ENCODE measurements around the gene KAZN. TPM values are rescaled to one million over a fixed set of nuclear protein-coding genes. Genes with fewer than 3 reads are reported as not detected.

KAZN gene
- total RNA-seq, 1 donor from 2014 or later: 3.7 TPM

GRCh38 chr1:14975119-14975518, 376.6 kb downstream of the KAZN start:
- no peak for DNase-seq
- peak; percentile 55 for ATAC-seq (ENCODE audit: poor library complexity)
- intact Hi-C loops (cut with DNase I): no loop called here

GRCh38 chr1:14976256-14976655, 377.8 kb downstream of the KAZN start:
- intact Hi-C loops (cut with DNase I): no loop called here
- DNase-seq (no peak), ATAC-seq (ENCODE audit: poor library complexity) (no peak)

GRCh38 chr1:14977338-14977931, 378.9 kb downstream of the KAZN start:
- intact Hi-C loops (cut with DNase I): no loop called here
- DNase-seq (no peak), ATAC-seq (ENCODE audit: poor library complexity) (no peak)

- DNase-seq (no peak), ATAC-seq (ENCODE audit: poor library complexity) (no peak)
- intact Hi-C loops (cut with DNase I): no loop called here
Observed at GRCh38 chr1:14980621-14981218, 382.2 kb downstream of the KAZN start.

- ATAC-seq (ENCODE audit: poor library complexity): no peak
- no peak for DNase-seq
- intact Hi-C loops (cut with DNase I): no loop called here
Observed at GRCh38 chr1:14982029-14982428, 383.5 kb downstream of the KAZN start.

- ATAC-seq (ENCODE audit: poor library complexity): no peak
- DNase-seq: no peak
- intact Hi-C loops (cut with DNase I): no loop called here
Observed at GRCh38 chr1:14983277-14983676, 384.8 kb downstream of the KAZN start.

GRCh38 chr1:14986168-14986567, 387.7 kb downstream of the KAZN start:
- intact Hi-C loops (cut with DNase I): no loop called here
- ATAC-seq (ENCODE audit: poor library complexity) (no peak), DNase-seq (no peak)

- peak; percentile 82 for ATAC-seq (ENCODE audit: poor library complexity)
- peak; percentile 79 for DNase-seq
- intact Hi-C loops (cut with DNase I): no loop called here
Observed at GRCh38 chr1:14987829-14988603, 389.5 kb downstream of the KAZN start.

- intact Hi-C loops (cut with DNase I): no loop called here
- ATAC-seq (ENCODE audit: poor library complexity): no peak
- DNase-seq: no peak
Observed at GRCh38 chr1:14988636-14989035, 390.2 kb downstream of the KAZN start.

GRCh38 chr1:14989931-14990728, 391.6 kb downstream of the KAZN start:
- DNase-seq: no peak
- intact Hi-C loops (cut with DNase I): no loop called here

GRCh38 chr1:14993414-14993813, 394.9 kb downstream of the KAZN start:
- no peak for DNase-seq
- no peak for ATAC-seq (ENCODE audit: poor library complexity)
- intact Hi-C loops (cut with DNase I): no loop called here

More at GRCh38 chr1:14989931-14990728, 391.6 kb downstream of the KAZN start:
- no peak for ATAC-seq (ENCODE audit: poor library complexity)

GRCh38 chr1:14994148-14994547, 395.7 kb downstream of the KAZN start:
- DNase-seq: no peak
- intact Hi-C loops (cut with DNase I): no loop called here

GRCh38 chr1:14994841-14995437, 396.5 kb downstream of the KAZN start:
- intact Hi-C loops (cut with DNase I): no loop called here
- DNase-seq (no peak), ATAC-seq (ENCODE audit: poor library complexity) (no peak)

More at GRCh38 chr1:14994148-14994547, 395.7 kb downstream of the KAZN start:
- no peak for ATAC-seq (ENCODE audit: poor library complexity)

- no peak for ATAC-seq (ENCODE audit: poor library complexity)
- intact Hi-C loops (cut with DNase I): no loop called here
- DNase-seq: no peak
Observed at GRCh38 chr1:14996133-14997050, 397.9 kb downstream of the KAZN start.

- intact Hi-C loops (cut with DNase I): no loop called here
- no peak for ATAC-seq (ENCODE audit: poor library complexity)
- DNase-seq: no peak
Observed at GRCh38 chr1:14997646-14998276, 399.3 kb downstream of the KAZN start.

- no peak for ATAC-seq (ENCODE audit: poor library complexity)
- DNase-seq: no peak
- intact Hi-C loops (cut with DNase I): no loop called here
Observed at GRCh38 chr1:14999441-14999840, 401.0 kb downstream of the KAZN start.

GRCh38 chr1:15000030-15000429, 401.5 kb downstream of the KAZN start:
- ATAC-seq (ENCODE audit: poor library complexity) (no peak), DNase-seq (no peak)
- intact Hi-C loops (cut with DNase I): no loop called here
